Nephron progenitor cell (in vitro differentiated cells): Measurements from ENCODE around the gene LMBRD1.
"Not testable (repeated sequence)": the region's sequence is repeated elsewhere in the genome, so short reads cannot be mapped to it uniquely, and the experiment has no call there.

ENCODE experiments used
- DNase-seq: peaks from one replicate; pipeline ENCODE4 v3.0.0; 2021
- H3K27ac Mint-ChIP-seq: 2 replicates; pipeline ENCODE4 v1.8.0; 2021; ENCODE audit warnings: mild to moderate bottlenecking, moderate library complexity, mixed read lengths
- H3K27me3 Mint-ChIP-seq: 2 replicates; pipeline ENCODE4 v1.8.0; 2021; ENCODE audit warnings: mild to moderate bottlenecking, low read depth, mixed read lengths; ENCODE audit not compliant: poor library complexity
- H3K36me3 Mint-ChIP-seq: 2 replicates; pipeline ENCODE4 v1.8.0; 2021; ENCODE audit warnings: low read depth, mixed read lengths
- H3K4me1 Mint-ChIP-seq: 2 replicates; pipeline ENCODE4 v1.8.0; 2021; ENCODE audit warnings: mixed read lengths
- H3K4me3 Mint-ChIP-seq: 2 replicates; pipeline ENCODE4 v1.8.0; 2021; ENCODE audit warnings: mild to moderate bottlenecking, moderate library complexity, mixed read lengths
- H3K9me3 Mint-ChIP-seq: 2 replicates; pipeline ENCODE4 v1.8.0; 2021; ENCODE audit warnings: mild to moderate bottlenecking, moderate library complexity, mixed read lengths
- TF ChIP-seq, protein P1 (sequence below): fragments of 200-600 bp; sonication (generic); IDR thresholded peaks from 2 replicates; pipeline ENCODE4 v1.5.0; 2021; ENCODE audit warnings: antibody characterized with exemption

The LMBRD1 gene

GRCh38 chr6:69795469-69796072 is 1.2 kb downstream of the LMBRD1 start:
- peaks cover 10% of the 10 kb centered on the region for H3K9me3 Mint-ChIP-seq
- peaks cover 32% of the 10 kb centered on the region for H3K4me1 Mint-ChIP-seq
- H3K27ac Mint-ChIP-seq: peak overlapping the region; percentile 98
- peak overlapping the region; percentile 95 for H3K4me3 Mint-ChIP-seq
- DNase-seq: no peak
- TF ChIP-seq, protein P1, sequence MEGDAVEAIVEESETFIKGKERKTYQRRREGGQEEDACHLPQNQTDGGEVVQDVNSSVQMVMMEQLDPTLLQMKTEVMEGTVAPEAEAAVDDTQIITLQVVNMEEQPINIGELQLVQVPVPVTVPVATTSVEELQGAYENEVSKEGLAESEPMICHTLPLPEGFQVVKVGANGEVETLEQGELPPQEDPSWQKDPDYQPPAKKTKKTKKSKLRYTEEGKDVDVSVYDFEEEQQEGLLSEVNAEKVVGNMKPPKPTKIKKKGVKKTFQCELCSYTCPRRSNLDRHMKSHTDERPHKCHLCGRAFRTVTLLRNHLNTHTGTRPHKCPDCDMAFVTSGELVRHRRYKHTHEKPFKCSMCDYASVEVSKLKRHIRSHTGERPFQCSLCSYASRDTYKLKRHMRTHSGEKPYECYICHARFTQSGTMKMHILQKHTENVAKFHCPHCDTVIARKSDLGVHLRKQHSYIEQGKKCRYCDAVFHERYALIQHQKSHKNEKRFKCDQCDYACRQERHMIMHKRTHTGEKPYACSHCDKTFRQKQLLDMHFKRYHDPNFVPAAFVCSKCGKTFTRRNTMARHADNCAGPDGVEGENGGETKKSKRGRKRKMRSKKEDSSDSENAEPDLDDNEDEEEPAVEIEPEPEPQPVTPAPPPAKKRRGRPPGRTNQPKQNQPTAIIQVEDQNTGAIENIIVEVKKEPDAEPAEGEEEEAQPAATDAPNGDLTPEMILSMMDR: no peak
- H3K27me3 Mint-ChIP-seq: no peaks in the 10 kb centered on the region
- no peaks in the 10 kb centered on the region for H3K36me3 Mint-ChIP-seq

GRCh38 chr6:69792292-69792691 is 4.5 kb downstream of the LMBRD1 start:
- peaks cover 4% of the 10 kb centered on the region for H3K9me3 Mint-ChIP-seq
- peaks cover 7% of the 10 kb centered on the region for H3K36me3 Mint-ChIP-seq
- TF ChIP-seq, protein P1: no peak

DNA sequence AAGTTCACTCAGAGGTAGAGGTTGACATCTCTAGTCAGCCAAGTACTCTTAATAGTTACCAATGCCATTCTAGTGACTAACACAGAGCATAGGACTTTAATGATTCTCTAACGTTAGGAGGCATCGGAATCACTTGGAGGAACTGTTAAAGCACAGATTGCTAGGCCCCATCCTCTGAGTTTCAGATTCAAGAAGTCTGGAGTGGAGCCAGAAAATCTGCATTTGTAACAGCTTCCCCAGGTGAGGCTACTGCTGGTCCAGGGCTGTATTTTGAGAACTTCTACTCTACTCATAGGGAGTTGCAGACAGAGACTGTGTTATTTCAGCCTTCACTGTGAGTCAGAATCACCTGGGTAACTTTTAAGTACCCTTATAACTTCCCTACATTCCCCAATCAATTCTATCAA is 5.7 kb downstream of the LMBRD1 start:
- H3K27me3 Mint-ChIP-seq: no peaks in the 10 kb centered on the region
- peaks cover 20% of the 10 kb centered on the region for H3K4me1 Mint-ChIP-seq
- TF ChIP-seq, protein P1: no peak
- H3K4me3 Mint-ChIP-seq: no peak overlapping the region
- peaks cover 7% of the 10 kb centered on the region for H3K36me3 Mint-ChIP-seq
- H3K27ac Mint-ChIP-seq: no peak overlapping the region
- H3K9me3 Mint-ChIP-seq: no peaks in the 10 kb centered on the region
- no peak for DNase-seq

More at GRCh38 chr6:69792292-69792691, 4.5 kb downstream of the LMBRD1 start:
- no peak overlapping the region for H3K4me3 Mint-ChIP-seq
- peaks cover 28% of the 10 kb centered on the region for H3K4me1 Mint-ChIP-seq
- DNase-seq: no peak
- H3K27ac Mint-ChIP-seq: no peak overlapping the region
- no peaks in the 10 kb centered on the region for H3K27me3 Mint-ChIP-seq

- Mint-ChIP-seq H3K4me1 (peaks cover 15% of the 10 kb centered on the region), H3K9me3 (no peaks in the 10 kb centered on the region), H3K4me3 (no peak overlapping the region), H3K36me3 (peaks cover 7% of the 10 kb centered on the region), H3K27me3 (no peaks in the 10 kb centered on the region), H3K27ac (no peak overlapping the region)
- DNase-seq: no peak
- TF ChIP-seq, protein P1: no peak
Observed at GRCh38 chr6:69790629-69791028, 6.2 kb downstream of the LMBRD1 start.

- Mint-ChIP-seq H3K27ac (no peak overlapping the region), H3K27me3 (no peaks in the 10 kb centered on the region), H3K9me3 (no peaks in the 10 kb centered on the region), H3K4me1 (peaks cover 6% of the 10 kb centered on the region), H3K36me3 (peaks cover 7% of the 10 kb centered on the region), H3K4me3 (no peak overlapping the region)
- DNase-seq: no peak
- TF ChIP-seq, protein P1: no peak
Observed at GRCh38 chr6:69789578-69789977, 7.2 kb downstream of the LMBRD1 start.

GRCh38 chr6:69787436-69787835 is 9.4 kb downstream of the LMBRD1 start:
- H3K27me3 Mint-ChIP-seq, H3K27ac Mint-ChIP-seq, H3K36me3 Mint-ChIP-seq, DNase-seq, H3K9me3 Mint-ChIP-seq, H3K4me1 Mint-ChIP-seq, H3K4me3 Mint-ChIP-seq: not testable (repeated sequence)
